K562 (cell line): Measurements from ENCODE around the gene UNC5B. TPM values are rescaled to one million over a fixed set of nuclear protein-coding genes. Genes with fewer than 3 reads are reported as not detected.
A peak's percentile ranks its signal among the peaks of the same experiment; 100 is the strongest.

Experiments
- ATAC-seq: fragments of 200-7000 bp; cut with Tn5 transposase; 3 replicates; pipeline ENCODE4 v1.9.1; 2020; ENCODE audit warnings: moderate library complexity
- BruUV-seq: library from RNA; stranded (reverse); fragments of 400-500 nt; replicated peaks from 2 replicates; lab custom pipeline; 2021; lab: Mats Ljungman, UMichigan
- CTCF ChIA-PET: fragments of 300-600 bp; formaldehyde crosslinking; extraction: SDS; loops from one replicate; lab custom pipeline; 2021; ENCODE audit warnings: low intra/inter-chr PET ratio; lab: Yijun Ruan, JAX
- POLR2A ChIA-PET: fragments of 300-600, 350-650 bp; sonication (Branson Sonifier 250); formaldehyde crosslinking; extraction: SDS; loops from one replicate; lab custom pipeline; 2021; ENCODE audit warnings: antibody characterized with exemption, inconsistent platforms; lab: Yijun Ruan, JAX
- DNase-seq, 4 experiments: peaks; one replicate each; pipeline versions ENCODE4 v3.0.0 to v3.0.0-alpha.2; 2011 to 2018; ENCODE audit warnings: low spot score in 3 of 4, mixed read lengths in 3 of 4; ENCODE audit errors: extremely low read depth in 1 of 4
- FAIRE-seq: peaks from 2 replicates; lab custom pipeline; 2011; peaks lifted over from hg19 to GRCh38; lab: Jason Lieb, UNC
- H2AFZ ChIP-seq: 2 replicates; pipeline ENCODE4 v1.6.0; 2011; ENCODE audit warnings: low read depth, low read length, control low read depth, inconsistent platforms
- H3K27ac ChIP-seq: fragments of 200-600 bp; 3 replicates; pipeline ENCODE4 v1.8.0; 2011; ENCODE audit warnings: low read depth, mild to moderate bottlenecking, control low read depth, inconsistent platforms, low read length, moderate library complexity, mixed read lengths; ENCODE audit errors: extremely low read depth
- H3K27me3 ChIP-seq, 2 experiments: fragments of 300-600 bp in 1 of 2; 2 replicates in 1 of 2; 3 replicates in 1 of 2; pipeline versions ENCODE4 v1.6.0 to v1.8.0; 2011; ENCODE audit warnings: inconsistent platforms in 2 of 2, low read length in 2 of 2, mild to moderate bottlenecking in 1 of 2, mixed read lengths in 1 of 2, moderate library complexity in 1 of 2; ENCODE audit not compliant: control insufficient read depth in 2 of 2, insufficient read depth in 2 of 2
- H3K36me3 ChIP-seq: fragments of 300-600 bp; 3 replicates; pipeline ENCODE4 v1.8.0; 2011; ENCODE audit warnings: mild to moderate bottlenecking, low read length, inconsistent platforms; ENCODE audit not compliant: control insufficient read depth, insufficient read depth
- H3K4me1 ChIP-seq, 2 experiments: fragments of 200-600 bp in 1 of 2; replicated peaks in 1 of 2; 2 replicates in 1 of 2; 3 replicates in 1 of 2; pipeline versions ENCODE4 v1.5.1 to v1.8.0; 2011; ENCODE audit warnings: inconsistent platforms in 2 of 2, low read length in 2 of 2, mild to moderate bottlenecking in 1 of 2, mixed read lengths in 1 of 2, moderate library complexity in 1 of 2; ENCODE audit not compliant: control insufficient read depth in 2 of 2, insufficient read depth in 2 of 2
- H3K4me2 ChIP-seq: 2 replicates; pipeline ENCODE4 v1.6.1; 2011; ENCODE audit warnings: low read length, control low read depth, inconsistent platforms, mixed read lengths; ENCODE audit not compliant: insufficient read depth
- H3K4me3 ChIP-seq: fragments of 200-600 bp; sonication (generic), shearing (Covaris generic); 2 replicates; pipeline ENCODE4 v1.5.1; 2016; ENCODE audit warnings: control low read depth, inconsistent platforms
- H3K79me2 ChIP-seq: fragments of 200-600 bp; 3 replicates; pipeline ENCODE4 v1.8.0; 2011; ENCODE audit warnings: low read length, inconsistent platforms; ENCODE audit not compliant: control insufficient read depth, insufficient read depth
- H3K9ac ChIP-seq, 2 experiments: 2 replicates each; pipeline versions ENCODE4 v1.6.0 to v1.6.1; 2011; ENCODE audit warnings: low read depth in 2 of 2, low read length in 2 of 2, control low read depth in 1 of 2, inconsistent platforms in 1 of 2, mild to moderate bottlenecking in 1 of 2, mixed read lengths in 1 of 2; ENCODE audit not compliant: insufficient read depth in 1 of 2
- H3K9me1 ChIP-seq: one replicate; pipeline ENCODE4 v1.6.0; 2011; ENCODE audit warnings: inconsistent platforms, mild to moderate bottlenecking, low read length, moderate library complexity; ENCODE audit not compliant: control insufficient read depth, insufficient read depth
- H3K9me3 ChIP-seq: replicated peaks from 2 replicates; pipeline ENCODE4 v1.5.1; 2011; ENCODE audit warnings: low read depth, low read length, inconsistent platforms; ENCODE audit not compliant: control insufficient read depth, insufficient read depth
- H4K20me1 ChIP-seq: replicated peaks from 2 replicates; pipeline ENCODE4 v1.6.1; 2011; ENCODE audit warnings: low read length, inconsistent platforms, mixed read lengths; ENCODE audit not compliant: control insufficient read depth, insufficient read depth
- C11orf30 ChIP-seq: fragments of 450-650 bp; IDR thresholded peaks from 2 replicates; pipeline ENCODE4 v1.6.1; 2016; ENCODE audit warnings: low read depth, mild to moderate bottlenecking
- ESRRB ChIP-seq: fragments of 250-450 bp; sonication (Bioruptor Pico); IDR thresholded peaks from 2 replicates; pipeline ENCODE4 v1.5.0; 2020; ENCODE audit warnings: mild to moderate bottlenecking, moderate library complexity, borderline replicate concordance
- RBM25 ChIP-seq: fragments of 200-400 bp; formaldehyde crosslinking; IDR thresholded peaks from 2 replicates; pipeline ENCODE4 v1.6.1; 2018; ENCODE audit warnings: low read length, low read depth, moderate library complexity; ENCODE audit not compliant: severe bottlenecking
- SRSF7 ChIP-seq: fragments of 200-400 bp; formaldehyde crosslinking; optimal IDR thresholded peaks from 2 replicates; pipeline ENCODE3; 2017; ENCODE audit warnings: mild to moderate bottlenecking, low read depth, low read length
- ZNF316 ChIP-seq: fragments of 450-650 bp; IDR thresholded peaks from 2 replicates; pipeline ENCODE4 v1.6.1; 2016
- ZNF384 ChIP-seq: IDR thresholded peaks from 2 replicates; pipeline ENCODE4 v1.6.1; 2012; ENCODE audit warnings: low read depth, low read length, improper control_type of control experiment
- WGBS: fragments of 100-300 bp; shearing (Covaris generic); methylation state at CpG from one replicate; pipeline ENCODE4 v1.1.6; 2016; ENCODE audit warnings: low coverage, mixed read lengths; ENCODE audit not compliant: insufficient coverage; ENCODE audit errors: missing lambda C conversion rate; 5-methylcytosine and 5-hydroxymethylcytosine counted together
- in situ Hi-C: fragments of 300-500 bp; cut with MboI; formaldehyde crosslinking; loops from 4 replicates; pipeline ENCODE4 v1.15.0; 2018; ENCODE audit warnings: inconsistent platforms, mixed read lengths
- intact Hi-C: fragments of 100-400 bp; cut with micrococcal nuclease; formaldehyde crosslinking; loops from 2 replicates; pipeline ENCODE4 v1.14.2; 2022
- polyA plus RNA-seq, 8 experiments: library from polyadenylated mRNA; depleted of rRNA in 4 of 8; stranded (reverse) in 5 of 8; unstranded in 3 of 8; fragments of >200 nt; fragmentation: Nextera tagmentation in 2 of 8; fragmentation: Illumina TruSeq in 1 of 8; extraction: Ambion mirVana in 2 of 8; extraction: Trizol in 1 of 8; gene quantifications; 2 replicates each; pipeline versions ENCODE4 v1.2.1 to v1.2.3, GENCODE V29; 2011 to 2014; ENCODE audit warnings: inconsistent platforms in 1 of 8, missing spikeins in 1 of 8
- total RNA-seq, 7 experiments: library from RNA; depleted of rRNA in 6 of 7; stranded (reverse); fragments of >200 nt in 6 of 7; fragmentation: Illumina TruSeq in 2 of 7; extraction: Trizol in 2 of 7; gene quantifications; 2 replicates each; pipeline versions ENCODE4 v1.2.1 to v1.2.3, GENCODE V29; 2011 to 2021; ENCODE audit warnings: low replicate concordance in 1 of 7
- TF ChIP-seq, protein P1 (sequence below), 2 experiments: fragments of 450-650 bp in 1 of 2; IDR thresholded peaks; 2 replicates each; pipeline ENCODE4 v1.6.1; 2011 to 2017; ENCODE audit warnings: low read depth in 2 of 2, antibody characterized with exemption in 1 of 2, borderline replicate concordance in 1 of 2, low read length in 1 of 2, mild to moderate bottlenecking in 1 of 2, mixed read lengths in 1 of 2; ENCODE audit not compliant: control insufficient read depth in 1 of 2
- TF ChIP-seq, protein P2 (sequence below): fragments of 250-450 bp; sonication (Bioruptor Pico); IDR thresholded peaks from 2 replicates; pipeline ENCODE4 v1.5.0; 2020; ENCODE audit warnings: mild to moderate bottlenecking
- TF ChIP-seq, protein P3 (sequence below): fragments of 250-450 bp; sonication (Bioruptor Pico); IDR thresholded peaks from 2 replicates; pipeline ENCODE4 v1.5.0; 2021; ENCODE audit warnings: mild to moderate bottlenecking, moderate library complexity

UNC5B gene
- total and polyA plus RNA-seq, 9 of the 15 experiments (the other 6 are each of a cell fraction or from before 2014, with no cell fraction given) = 0.10 to 8.4 (median 2.1) TPM

DNA sequence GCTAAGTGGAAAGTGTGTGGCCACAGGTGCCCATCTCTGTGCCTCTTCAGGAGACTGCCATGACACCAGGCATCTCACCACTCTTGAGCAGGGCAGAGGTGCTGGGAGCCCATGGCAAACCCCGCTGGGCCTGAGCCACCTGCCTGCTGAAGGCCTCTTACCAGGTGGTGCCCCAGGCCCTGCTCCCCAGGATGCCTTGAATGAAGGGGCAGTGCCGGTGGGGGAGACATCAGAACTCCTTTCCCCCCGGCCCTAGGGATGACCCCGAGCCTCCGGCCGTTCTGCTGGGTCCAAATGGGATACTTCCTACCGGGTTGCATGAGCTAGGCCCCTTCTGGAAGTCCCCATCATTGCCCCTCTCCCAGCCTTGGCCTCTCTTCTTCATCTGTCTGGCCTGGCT is 37.6 kb downstream of the UNC5B start (continued):
- TF ChIP-seq, protein P1, sequence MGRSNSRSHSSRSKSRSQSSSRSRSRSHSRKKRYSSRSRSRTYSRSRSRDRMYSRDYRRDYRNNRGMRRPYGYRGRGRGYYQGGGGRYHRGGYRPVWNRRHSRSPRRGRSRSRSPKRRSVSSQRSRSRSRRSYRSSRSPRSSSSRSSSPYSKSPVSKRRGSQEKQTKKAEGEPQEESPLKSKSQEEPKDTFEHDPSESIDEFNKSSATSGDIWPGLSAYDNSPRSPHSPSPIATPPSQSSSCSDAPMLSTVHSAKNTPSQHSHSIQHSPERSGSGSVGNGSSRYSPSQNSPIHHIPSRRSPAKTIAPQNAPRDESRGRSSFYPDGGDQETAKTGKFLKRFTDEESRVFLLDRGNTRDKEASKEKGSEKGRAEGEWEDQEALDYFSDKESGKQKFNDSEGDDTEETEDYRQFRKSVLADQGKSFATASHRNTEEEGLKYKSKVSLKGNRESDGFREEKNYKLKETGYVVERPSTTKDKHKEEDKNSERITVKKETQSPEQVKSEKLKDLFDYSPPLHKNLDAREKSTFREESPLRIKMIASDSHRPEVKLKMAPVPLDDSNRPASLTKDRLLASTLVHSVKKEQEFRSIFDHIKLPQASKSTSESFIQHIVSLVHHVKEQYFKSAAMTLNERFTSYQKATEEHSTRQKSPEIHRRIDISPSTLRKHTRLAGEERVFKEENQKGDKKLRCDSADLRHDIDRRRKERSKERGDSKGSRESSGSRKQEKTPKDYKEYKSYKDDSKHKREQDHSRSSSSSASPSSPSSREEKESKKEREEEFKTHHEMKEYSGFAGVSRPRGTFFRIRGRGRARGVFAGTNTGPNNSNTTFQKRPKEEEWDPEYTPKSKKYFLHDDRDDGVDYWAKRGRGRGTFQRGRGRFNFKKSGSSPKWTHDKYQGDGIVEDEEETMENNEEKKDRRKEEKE (IDR thresholded peaks at IDR 0.05; ENCODE audit: borderline replicate concordance in 1 of 2, control insufficient read depth in 1 of 2, low read depth in 2 of 2, low read length in 1 of 2) = no peak
- TF ChIP-seq, protein P2, sequence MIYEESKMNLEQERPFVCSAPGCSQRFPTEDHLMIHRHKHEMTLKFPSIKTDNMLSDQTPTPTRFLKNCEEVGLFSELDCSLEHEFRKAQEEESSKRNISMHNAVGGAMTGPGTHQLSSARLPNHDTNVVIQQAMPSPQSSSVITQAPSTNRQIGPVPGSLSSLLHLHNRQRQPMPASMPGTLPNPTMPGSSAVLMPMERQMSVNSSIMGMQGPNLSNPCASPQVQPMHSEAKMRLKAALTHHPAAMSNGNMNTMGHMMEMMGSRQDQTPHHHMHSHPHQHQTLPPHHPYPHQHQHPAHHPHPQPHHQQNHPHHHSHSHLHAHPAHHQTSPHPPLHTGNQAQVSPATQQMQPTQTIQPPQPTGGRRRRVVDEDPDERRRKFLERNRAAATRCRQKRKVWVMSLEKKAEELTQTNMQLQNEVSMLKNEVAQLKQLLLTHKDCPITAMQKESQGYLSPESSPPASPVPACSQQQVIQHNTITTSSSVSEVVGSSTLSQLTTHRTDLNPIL (CRISPR knock-in tag) = no peak

DNA sequence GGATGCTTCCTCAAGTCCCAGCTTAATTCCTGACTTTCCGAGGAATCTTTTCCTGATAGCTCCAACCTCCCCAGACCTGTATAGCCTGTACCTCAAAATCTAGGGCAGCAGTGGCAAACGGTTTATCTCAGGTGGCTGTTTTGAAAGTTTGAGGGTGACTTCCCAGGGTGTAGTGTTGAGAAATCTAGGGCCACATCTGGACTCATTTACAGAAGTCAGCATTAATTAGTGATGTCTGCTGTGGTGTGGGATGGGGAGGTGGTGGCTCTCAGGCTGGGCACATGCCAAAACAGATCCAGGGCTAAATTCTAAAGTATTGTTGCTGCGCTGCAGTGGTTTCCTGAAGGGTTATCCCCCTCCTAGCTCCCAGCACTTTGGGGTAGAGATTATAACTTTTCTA is 38.0 kb downstream of the UNC5B start:
- 20% methylated on average over 3 of the region's 3 CpGs for WGBS
- TF ChIP-seq ZNF316 (0 out of 2 replicates have a peak, but pooled peaks have one; percentile 39), RBM25 (no peak), C11orf30 (peak; percentile 14; the same call in 1 of the 2 replicates), ZNF384 (no peak), SRSF7 (no peak), ESRRB (CRISPR knock-in tag) (no peak)
- TF ChIP-seq, protein P3, sequence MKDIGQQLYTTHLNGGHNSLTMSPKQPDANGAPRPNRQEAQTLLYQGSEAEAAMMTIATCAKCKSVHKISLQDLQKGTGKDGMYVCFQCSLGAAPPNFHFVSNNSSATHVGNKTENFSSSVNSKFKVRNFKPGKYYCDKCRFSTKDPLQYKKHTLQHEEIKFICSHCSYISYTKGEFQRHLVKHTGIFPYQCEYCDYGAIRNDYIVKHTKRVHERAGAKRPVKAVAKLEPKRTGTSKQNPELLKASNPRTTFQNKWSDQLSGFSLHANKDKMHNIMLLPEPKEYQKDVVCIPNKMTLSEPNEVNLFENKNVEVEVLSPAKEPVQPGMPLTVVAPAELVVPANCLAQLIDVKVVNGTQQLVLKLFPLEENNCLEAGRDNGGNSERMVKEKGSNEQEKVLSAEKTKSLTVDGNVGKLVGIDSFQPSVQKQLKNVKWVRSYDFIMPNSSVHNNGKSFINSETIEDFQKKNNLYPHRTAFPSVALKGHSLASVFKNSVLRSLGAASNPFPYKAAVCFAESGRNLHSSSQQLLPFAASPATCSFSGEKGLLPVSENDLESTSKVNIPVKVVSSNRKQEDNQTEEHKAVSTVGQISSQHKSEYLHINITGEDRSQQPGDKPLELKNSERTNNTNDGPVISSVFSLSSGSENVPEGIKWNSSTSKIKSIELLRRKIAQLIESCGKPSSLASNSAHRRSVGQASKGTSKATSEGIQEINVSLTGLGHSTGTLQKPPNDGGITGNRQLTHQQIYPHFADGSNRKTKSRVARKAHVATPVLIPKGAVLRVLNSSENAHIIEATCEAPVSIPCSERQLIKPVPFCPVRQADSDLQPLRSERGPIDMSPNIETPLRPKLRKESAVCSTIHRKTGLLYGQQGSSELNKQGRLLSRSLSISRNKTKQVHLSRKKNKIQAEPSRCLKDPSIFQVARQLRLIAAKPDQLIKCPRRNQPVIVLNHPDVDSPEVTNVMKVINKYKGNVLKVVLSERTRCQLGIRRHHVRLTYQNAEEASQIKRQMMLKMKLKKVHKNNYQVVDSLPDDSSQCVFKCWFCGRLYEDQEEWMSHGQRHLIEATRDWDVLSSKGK (CRISPR knock-in tag) = no peak
- peaks cover 11 to 17% of the 10 kb centered on the region in 2 experiments for H3K4me1 ChIP-seq

More for the DNA sequence above, 38.0 kb downstream of the UNC5B start:
- intact Hi-C loops = no loop called here
- Histone ChIP-seq H3K9ac (no peak overlapping the region), H3K9me1 (no peaks in the 10 kb centered on the region), H3K9me3 (no peaks in the 10 kb centered on the region), H3K79me2 (no peaks in the 10 kb centered on the region), H3K36me3 (no peaks in the 10 kb centered on the region), H3K4me2 (no peak overlapping the region), H3K27ac (no peak overlapping the region), H2AFZ (no peak overlapping the region), H4K20me1 (peaks cover 5% of the 10 kb centered on the region; the same call in 1 of the 2 replicates), H3K27me3 (peaks cover 0 to 35% of the 10 kb centered on the region in 2 experiments; a peak in 2 of 5 replicates), H3K4me3 (no peak overlapping the region)
- in situ Hi-C loops = no loop called here
- BruUV-seq = no TSS peak
- no peak for ATAC-seq
- CTCF ChIA-PET = no interaction called here
- FAIRE-seq = no peak
- POLR2A ChIA-PET = interaction anchor here (0.6 to 0.9 kb wide), 3 partner anchors 16 to 177 kb away, joined by 3 to 5 read pairs (median 3); no protein-coding TSS in a partner anchor
- DNase-seq = no peak
